ENCODE results near the gene FBXL16.
A peak's percentile ranks its signal among the peaks of the same experiment; 100 is the strongest.
"Not testable (repeated sequence)": the region's sequence is repeated elsewhere in the genome, so short reads cannot be mapped to it uniquely, and the experiment has no call there.

Gene FBXL16

GRCh38 chr16:705431-706188 is at the start of gene FBXL16:
Gene FBXL16 (minus strand): TSS chr16:705801. CDS start chr16:697405, 8,396 bp downstream.
- DNase-seq, result no peak

- DNase-seq, result no peak
These were observed 49.1 kb upstream of the FBXL16 start for GRCh38 chr16:754656-755055.

DNA sequence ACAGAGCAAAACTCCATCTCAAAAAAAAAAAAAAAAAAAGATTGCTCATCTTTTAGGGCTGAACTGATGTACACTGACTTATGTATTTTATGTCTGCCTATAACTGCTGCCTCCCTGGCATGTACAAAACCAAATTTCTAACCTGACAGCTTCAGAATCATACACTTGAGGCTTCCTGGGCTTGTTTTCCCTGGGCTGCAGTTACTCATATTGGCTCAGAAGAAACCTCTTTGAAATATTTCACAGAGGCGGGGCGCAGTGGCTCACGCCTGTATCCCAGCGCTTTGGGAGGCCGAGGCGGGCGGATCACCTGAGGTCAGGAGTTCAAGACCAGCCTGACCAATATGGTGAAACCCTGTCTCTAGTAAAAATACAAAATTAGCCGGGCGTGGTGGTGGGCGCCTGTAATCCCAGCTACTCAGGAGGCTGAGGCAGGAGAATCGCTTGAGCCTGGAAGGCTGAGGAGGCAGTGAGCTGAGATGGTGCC is 48.6 kb upstream of the FBXL16 start:
- DNase-seq, result not testable (repeated sequence)

DNA sequence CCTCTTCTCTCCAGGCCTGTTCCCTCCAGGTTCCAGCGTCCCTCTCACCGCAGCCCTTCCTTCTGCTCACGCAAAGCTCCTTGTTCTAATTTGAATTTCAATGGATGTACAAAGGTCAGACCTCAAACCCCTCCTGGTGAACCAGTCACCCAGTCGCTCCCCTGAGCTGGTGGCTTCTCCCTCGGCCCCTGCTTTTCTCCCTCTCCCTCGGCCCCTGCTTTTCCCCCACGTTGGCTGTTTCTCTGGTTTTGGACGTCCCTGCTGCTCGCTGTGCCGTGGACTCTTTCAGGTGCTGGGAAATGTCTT is 46.4 kb upstream of the FBXL16 start:
- DNase-seq, result no peak

DNA sequence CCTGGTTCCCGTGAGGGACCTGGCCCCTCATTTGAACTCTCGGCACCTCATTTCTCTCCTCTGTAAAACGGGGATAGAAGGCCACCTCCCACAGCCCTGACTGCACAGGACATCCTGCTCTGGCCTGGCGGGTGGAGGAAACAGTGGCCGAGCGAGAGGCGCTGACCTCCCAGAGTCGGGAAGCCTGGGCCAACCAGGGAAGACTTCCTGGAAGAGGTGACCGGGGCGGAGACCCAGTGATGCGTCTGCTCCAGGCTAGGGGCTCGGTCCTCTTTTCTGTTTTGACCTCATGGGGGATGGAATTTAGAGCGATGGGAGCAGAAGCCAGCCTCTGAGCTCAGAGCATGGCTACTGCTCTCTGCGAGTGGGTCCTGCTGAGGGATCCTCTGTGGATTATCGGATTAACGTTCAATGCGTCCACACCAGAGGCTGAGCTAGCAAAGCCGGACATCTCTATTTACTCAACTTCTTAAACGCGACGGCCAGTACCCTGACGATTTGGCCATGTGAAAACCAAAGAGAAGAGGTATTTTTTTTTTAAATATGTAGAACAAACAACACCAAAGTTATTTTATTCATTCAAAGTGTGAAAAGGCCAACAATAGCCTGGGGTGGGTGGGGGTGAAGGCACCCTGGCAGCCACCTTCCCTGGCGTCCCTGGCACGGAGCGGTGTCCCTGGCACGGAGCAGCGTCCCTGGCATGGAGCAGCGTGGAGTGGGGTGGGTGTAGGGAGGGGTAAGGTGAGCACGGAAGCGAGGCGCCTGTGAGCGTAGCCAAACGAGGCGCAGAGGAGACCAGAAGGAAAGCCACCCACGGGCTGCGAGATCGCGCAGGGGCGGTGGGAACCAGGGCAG is 45.8 kb upstream of the FBXL16 start:
- no peak for DNase-seq

GRCh38 chr16:750485-750884 is 44.9 kb upstream of the FBXL16 start:
- DNase-seq, result no peak

DNA sequence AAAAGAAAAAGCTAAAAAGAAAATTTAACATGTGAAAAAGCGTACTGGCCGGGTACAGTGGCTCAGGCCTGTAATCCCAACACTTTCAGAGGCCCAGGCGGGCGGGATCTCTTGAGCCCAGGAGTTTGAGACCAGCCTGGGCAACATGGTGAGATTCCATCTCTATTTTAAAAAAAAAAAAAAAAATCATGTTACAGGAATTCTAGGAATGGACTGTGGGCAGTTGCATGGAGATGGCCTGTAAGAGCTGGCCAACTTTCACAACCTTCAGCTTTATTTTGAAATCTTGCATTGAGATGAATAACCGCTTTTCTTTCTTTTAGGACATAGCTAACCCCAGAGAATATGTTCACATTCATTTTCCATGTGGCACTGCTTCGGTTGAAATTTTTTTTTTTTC is 43.4 kb upstream of the FBXL16 start:
- no peak for DNase-seq

DNA sequence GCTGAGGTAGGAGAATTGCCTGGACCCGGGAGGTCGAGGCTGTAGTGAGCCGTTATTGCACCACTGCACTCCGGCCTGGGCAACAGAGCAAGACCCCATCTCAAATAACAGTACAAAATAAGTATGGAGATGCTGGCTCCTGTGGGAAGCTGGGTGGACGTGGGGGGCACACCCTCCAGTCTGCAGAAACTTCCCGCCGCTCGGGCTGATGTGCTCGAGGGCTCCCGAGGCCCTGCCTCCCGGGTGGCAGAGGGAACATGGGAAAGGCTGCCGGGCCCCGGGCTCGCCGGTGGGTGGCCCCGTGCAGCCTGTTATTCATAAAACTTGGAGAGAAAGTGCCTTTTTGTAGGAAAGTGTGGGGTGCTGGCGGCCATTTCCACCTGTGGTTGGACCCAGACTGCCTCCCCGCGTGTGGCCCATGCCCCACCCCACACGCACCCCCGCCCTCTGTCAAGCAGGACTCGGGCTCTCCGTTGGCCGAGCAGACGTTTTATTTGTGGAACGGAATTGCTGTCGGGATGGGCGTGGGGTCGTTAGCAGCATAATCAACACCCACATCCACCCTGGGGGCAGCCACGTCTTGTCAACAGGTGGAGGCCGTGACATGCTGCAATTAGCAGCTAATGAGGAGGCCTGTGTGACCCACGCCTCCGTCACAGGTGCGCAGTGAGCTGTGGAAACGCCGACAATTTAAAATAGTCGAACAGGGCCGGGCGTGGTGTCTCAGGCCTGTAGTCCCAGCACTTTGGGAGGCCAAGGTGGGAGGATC is 42.6 kb upstream of the FBXL16 start:
- no peak for DNase-seq

DNA sequence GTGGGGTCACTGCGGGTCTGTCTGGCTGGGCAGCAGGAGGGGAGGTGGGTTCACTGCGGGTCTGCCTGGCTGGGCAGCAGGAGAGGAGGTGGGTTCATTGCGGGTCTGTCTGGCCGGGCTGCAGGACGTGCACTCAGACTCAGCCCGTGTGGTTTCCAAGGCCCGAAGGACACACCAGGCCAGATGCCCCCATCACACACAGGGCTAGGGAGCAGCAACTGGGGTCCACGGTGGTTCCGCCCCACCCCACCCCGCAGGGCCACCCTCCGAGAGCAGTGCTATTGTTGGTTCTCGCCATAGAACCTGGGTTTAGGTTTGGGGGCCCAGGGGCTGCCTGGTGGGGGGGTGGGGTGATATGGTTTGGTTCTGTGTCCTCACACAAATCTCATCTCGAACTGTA is 41.0 kb upstream of the FBXL16 start:
- DNase-seq, result no peak

DNA sequence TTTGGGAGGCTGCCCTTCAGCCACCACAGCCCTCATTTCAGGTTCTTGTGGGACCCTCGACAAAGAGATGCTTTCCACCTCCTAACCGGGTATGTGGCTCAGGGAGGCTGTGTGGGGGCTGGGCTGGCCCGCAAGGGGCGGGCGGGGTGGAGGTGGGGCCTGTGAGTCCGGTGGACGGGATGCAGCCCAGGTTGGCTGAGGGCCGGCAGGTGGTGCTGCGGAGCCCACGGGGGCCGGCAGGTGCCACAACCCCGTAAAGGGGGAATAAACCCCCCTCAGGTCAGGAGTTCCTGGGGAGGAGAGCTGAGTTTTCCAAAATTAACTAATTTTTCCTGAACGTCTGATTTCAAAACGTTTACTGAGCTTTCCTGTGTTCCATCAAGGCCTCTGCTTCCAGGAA is 40.1 kb upstream of the FBXL16 start:
- DNase-seq, result peak; percentile 50

- no peak for DNase-seq
These were observed 38.3 kb upstream of the FBXL16 start for GRCh38 chr16:743794-744500.

DNA sequence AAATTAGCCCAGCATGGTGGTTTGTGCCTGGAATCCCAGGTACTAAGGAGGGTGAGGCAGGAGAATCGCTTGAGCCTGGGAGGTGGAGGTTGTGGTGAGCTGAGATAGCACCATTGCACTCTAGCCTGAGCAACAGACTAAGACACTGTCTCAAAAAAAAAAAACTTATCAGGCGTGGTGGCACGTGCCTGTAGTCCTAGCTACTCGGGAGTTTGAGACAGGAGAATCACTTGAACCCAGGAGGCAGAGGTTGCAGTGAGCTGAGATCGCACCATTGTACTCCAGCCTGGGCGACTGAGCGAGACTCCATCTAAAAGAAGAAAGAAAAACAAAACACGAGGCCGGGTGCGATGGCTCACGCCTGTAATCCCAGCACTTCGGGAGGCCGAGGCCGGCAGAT is 37.3 kb upstream of the FBXL16 start:
- not testable (repeated sequence) for DNase-seq

DNA sequence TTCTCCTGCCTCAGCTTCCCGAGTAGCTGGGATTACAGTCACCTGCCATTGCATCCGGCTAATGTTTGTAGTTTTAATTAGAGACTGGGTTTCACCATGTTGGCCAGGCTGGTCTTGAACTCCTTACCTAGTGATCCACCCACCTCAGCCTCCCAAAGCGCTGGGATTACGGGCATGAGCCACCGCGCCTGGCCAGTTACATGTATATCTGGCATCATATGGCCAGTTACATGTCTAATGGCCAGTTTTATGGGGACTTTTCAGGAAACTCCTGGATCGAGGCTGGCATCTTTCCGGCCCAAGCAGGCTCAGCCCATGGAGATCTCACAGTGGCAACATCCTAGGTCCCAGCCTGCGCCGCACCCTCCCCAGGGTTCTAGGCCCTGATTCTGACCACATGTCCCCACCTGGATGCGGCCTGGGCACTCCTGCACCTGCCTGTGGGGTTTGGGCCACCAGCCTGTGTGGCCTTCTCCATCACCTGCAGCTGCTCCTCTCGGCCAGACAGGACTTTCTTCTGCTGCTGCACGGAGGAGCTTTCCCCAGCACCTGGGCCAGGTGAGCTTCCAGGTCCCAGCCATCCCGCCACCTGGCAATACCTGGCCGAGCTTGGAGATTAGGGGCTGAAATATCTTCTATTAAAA is 36.5 kb upstream of the FBXL16 start:
- DNase-seq, result no peak

- DNase-seq, result peak; percentile 94
These were observed 35.3 kb upstream of the FBXL16 start, which contains the start of gene CIAO3 for GRCh38 chr16:740764-741505. Gene CIAO3 (minus strand): TSS chr16:740997. CDS start chr16:740985, 12 bp downstream.

DNA sequence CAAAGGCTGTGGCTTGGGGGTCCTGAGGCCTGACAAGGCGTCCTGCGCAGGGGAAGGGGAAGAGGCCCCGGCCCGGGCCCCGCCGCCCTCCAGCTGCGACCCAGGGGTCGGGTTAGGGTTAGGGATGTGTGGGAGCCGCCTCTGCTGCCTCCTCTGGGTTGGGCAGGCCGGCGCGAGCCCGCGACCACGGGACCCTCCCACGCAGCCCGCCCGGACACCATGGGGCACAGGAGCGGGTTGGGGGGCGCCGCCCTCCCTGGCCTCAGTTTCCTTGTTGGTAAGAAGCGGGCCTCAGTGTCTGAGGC is 34.8 kb upstream of the FBXL16 start:
- no peak for DNase-seq

DNA sequence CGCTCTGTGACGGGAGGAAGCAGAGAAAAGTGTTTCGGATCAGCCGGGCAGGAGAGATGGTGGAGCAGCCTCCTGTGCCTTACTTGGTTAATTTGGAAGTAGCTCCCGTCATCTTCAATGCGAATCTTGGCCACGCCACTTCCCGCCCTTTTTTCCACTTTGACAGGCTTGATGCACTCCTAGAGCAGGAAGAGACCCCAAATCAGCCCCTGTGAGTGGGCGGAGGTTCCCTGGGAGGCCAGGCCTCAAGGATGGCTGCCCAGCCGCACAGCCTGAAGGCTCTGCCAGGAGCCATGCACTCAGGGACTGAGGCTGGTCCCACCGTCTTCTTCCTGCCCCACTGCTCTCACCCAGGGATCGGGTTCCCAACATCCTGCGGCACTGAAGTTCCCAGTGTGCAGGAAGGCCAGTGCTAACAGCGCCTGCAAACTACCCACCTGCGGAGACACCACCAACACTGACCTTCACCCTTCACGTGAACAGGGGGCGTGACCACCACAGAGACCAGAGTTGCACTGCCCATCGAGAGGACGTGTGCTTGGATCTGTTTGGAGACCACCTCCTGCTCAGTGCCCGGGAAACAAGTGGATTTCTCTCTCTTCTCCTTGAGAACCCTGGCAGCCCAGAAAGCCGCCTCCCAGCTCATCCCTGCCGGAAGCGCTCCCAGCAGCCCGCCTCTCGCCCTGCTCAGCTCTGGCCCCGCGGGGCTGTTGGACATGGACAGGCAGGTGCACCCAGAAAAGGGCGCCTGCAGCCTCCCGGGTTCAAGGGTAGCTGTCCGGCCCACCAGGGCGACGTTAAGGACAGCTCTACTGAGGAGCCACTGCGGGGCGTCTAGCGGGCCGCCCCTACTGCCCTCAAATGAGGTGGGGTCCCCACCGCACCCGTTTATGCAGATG is 34.2 kb upstream of the FBXL16 start:
- DNase-seq, result no peak

- DNase-seq, result no peak
These were observed 31.4 kb upstream of the FBXL16 start for GRCh38 chr16:736936-737481.

GRCh38 chr16:735982-736453 is 30.4 kb upstream of the FBXL16 start:
- peak; percentile 92 for DNase-seq

GRCh38 chr16:734981-735881 is 29.6 kb upstream of the FBXL16 start:
- DNase-seq, result no peak

All from activated CD4-positive, alpha-beta T cell treated with anti-CD3 and anti-CD28 coated beads, Interleukin-10, Interleukin-2, amounts not matched to agents 100 ng/mL and 50 ng/mL, durations not matched to agents 16 hours and 8 hours (primary cell).